Activated CD4-positive, alpha-beta T cell treated with anti-CD3 and anti-CD28 coated beads for 36 hours (primary cell): Measurements from ENCODE around the gene ZNF512. TPM values are rescaled to one million over a fixed set of nuclear protein-coding genes. Genes with fewer than 3 reads are reported as not detected.
A peak's percentile ranks its signal among the peaks of the same experiment; 100 is the strongest.
"Not testable (repeated sequence)": the region's sequence is repeated elsewhere in the genome, so short reads cannot be mapped to it uniquely, and the experiment has no call there.

Experiments used
- ATAC-seq: fragments of 200-7000 bp; cut with Tn5 transposase; one replicate; pipeline ENCODE4 v1.10.0; 2021; ENCODE audit warnings: mild to moderate bottlenecking, moderate library complexity
- CTCF ChIA-PET: fragments of 350-600 bp; sonication (Branson Sonifier 250); formaldehyde crosslinking; loops from one replicate; lab custom pipeline; 2021; ENCODE audit warnings: antibody characterized with exemption; lab: Charles Lee
- POLR2A ChIA-PET: fragments of 350-600 bp; sonication (Branson Sonifier 250); formaldehyde crosslinking; loops from one replicate; lab custom pipeline; 2021; ENCODE audit warnings: antibody characterized with exemption, inconsistent platforms; lab: Charles Lee
- DNase-seq: peaks from one replicate; pipeline ENCODE4 v3.0.0-alpha.2; 2020
- H3K27ac Mint-ChIP-seq: one replicate; pipeline ENCODE4 v1.8.0; 2021; ENCODE audit warnings: mixed read lengths
- H3K27me3 Mint-ChIP-seq: one replicate; pipeline ENCODE4 v1.8.0; 2021; ENCODE audit warnings: mixed read lengths
- H3K36me3 Mint-ChIP-seq: one replicate; pipeline ENCODE4 v1.8.0; 2021; ENCODE audit warnings: low read depth, mixed read lengths
- H3K4me1 Mint-ChIP-seq: one replicate; pipeline ENCODE4 v1.8.0; 2021; ENCODE audit warnings: mixed read lengths
- H3K4me3 Mint-ChIP-seq: one replicate; pipeline ENCODE4 v1.8.0; 2021; ENCODE audit warnings: mild to moderate bottlenecking, moderate library complexity, mixed read lengths
- H3K9me3 Mint-ChIP-seq: one replicate; pipeline ENCODE4 v1.8.0; 2021; ENCODE audit warnings: low read depth, mixed read lengths
- intact Hi-C, 2 experiments: fragments of 100-400 bp; cut with DNase I in 1 of 2; cut with micrococcal nuclease in 1 of 2; formaldehyde crosslinking; loops; one replicate each; pipeline versions ENCODE4 v1.14.2 to v1.15.1; 2022 to 2024; cut with DNase I, micrococcal nuclease
- total RNA-seq, 2 experiments: library from RNA; stranded (reverse); gene quantifications; one replicate each; pipeline ENCODE4 v1.2.3, GENCODE V29; 2021

Gene ZNF512
- total RNA-seq, 2 experiments from 2014 or later: 31.8 to 34.5 TPM

DNA sequence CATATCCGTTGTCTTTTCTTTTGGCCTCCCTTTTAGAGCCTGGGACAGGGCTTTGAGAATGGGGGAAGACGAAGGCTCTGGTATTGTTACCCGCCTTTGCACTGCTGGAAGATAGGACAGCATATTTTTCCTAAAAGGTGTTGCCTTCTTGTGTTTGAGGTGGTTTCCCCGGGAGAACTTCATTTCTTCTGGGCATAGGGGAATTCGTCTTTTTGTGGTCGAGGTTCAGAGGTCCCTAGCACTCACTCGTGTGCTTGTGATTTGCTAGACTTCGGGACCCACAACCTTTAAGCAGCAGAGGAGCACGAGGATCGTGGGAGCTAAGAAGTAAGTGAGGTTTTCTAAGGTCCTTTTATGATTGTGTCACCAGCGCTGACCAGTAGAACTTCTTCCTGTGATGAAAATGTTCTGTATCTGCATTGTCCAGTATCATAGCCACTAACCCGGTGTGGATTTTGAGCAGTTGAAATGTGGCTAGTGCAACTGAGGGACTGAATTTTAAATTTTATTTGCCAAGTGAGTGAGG is 611 bp downstream of the ZNF512 start:
- CTCF ChIA-PET: no interaction called here
- POLR2A ChIA-PET: no interaction called here

DNA sequence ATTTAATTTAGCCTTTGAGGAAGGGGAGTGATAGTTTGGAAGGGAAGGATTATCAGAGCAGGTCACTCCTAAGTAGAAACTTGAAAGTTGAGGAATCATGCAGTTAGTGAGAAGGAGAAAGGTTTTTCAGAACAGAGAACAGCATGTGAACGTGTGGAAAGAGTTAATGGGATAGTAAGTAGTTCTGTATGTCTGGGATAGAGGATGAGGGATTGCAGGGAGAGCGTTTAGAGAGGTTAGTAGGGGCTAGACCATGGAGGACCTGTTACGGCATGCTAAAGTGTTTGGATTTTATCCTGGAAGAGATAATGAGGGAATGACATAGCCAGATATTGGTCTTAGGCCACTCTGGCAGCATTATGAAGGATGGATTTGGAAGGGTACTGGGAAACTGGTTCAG is 1.8 kb downstream of the ZNF512 start:
- intact Hi-C loops: loop anchor here in 1 of 2 experiments (5.0 kb wide), 1 partner anchor 227 kb away; the partner anchor contains the start of gene GTF3C2
- Mint-ChIP-seq H3K4me1 (peaks cover 54% of the 10 kb centered on the region), H3K9me3 (no peaks in the 10 kb centered on the region), H3K27ac (peak overlapping the region; percentile 41), H3K4me3 (peak overlapping the region; percentile 98), H3K27me3 (no peaks in the 10 kb centered on the region), H3K36me3 (peaks cover 43% of the 10 kb centered on the region)
- ATAC-seq (no peak), DNase-seq (no peak)
- POLR2A ChIA-PET: no interaction called here
- CTCF ChIA-PET: interaction anchor here (0.9 to 2.4 kb wide), 3 partner anchors 61 to 99 kb away, joined by 3 to 8 read pairs (median 7); no protein-coding TSS in a partner anchor

More for the DNA sequence above, 611 bp downstream of the ZNF512 start:
- no peak for DNase-seq
- peak; percentile 5 for ATAC-seq
- intact Hi-C loops: loop anchor here (1.0 to 5.0 kb wide), 8 partner anchors 45 to 226 kb away; partner anchors contain the start of genes IFT172 (in 2 of the 2), EIF2B4 (in 1 of the 2), GTF3C2 (in 1 of the 2) and NRBP1 (in 1 of the 2)
- Mint-ChIP-seq H3K4me1 (peaks cover 53% of the 10 kb centered on the region), H3K27ac (peak overlapping the region; percentile 98), H3K4me3 (peak overlapping the region; percentile 98), H3K27me3 (no peaks in the 10 kb centered on the region), H3K36me3 (peaks cover 40% of the 10 kb centered on the region), H3K9me3 (peaks cover 7% of the 10 kb centered on the region)

DNA sequence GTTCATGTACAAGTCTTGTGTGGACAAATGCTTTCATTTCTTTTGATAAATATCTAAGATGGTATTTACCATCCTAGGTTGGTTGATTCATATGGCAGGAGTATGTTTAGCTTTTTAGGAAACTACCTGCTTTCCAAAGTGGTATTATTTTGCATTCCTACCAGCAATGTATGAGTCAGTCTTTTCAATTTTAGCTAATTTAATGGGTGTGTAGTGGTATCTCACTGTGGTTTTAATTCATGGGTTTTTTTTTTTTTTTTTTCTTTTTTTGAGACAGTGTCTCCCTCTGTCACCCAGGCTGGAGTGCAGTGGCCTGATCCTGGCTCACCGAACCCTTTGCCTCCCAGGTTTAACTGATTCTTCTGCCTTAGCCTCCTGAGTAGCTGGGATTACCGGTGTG is 4.2 kb downstream of the ZNF512 start:
- peaks cover 58% of the 10 kb centered on the region for H3K36me3 Mint-ChIP-seq
- ATAC-seq (peak; percentile 33), DNase-seq (peak; percentile 23)
- H3K27me3 Mint-ChIP-seq: no peaks in the 10 kb centered on the region
- peak overlapping the region; percentile 56 for H3K27ac Mint-ChIP-seq
- peaks cover 9% of the 10 kb centered on the region for H3K9me3 Mint-ChIP-seq
- intact Hi-C loops: loop anchor here in 1 of 2 experiments (2.0 kb wide), 1 partner anchor 52 kb away; no protein-coding TSS in a partner anchor
- POLR2A ChIA-PET: no interaction called here
- peak overlapping the region; percentile 9 for H3K4me3 Mint-ChIP-seq
- H3K4me1 Mint-ChIP-seq: peaks cover 56% of the 10 kb centered on the region
- CTCF ChIA-PET: interaction anchor here (0.7 to 2.4 kb wide), 3 partner anchors 10 to 235 kb away, joined by 3 to 8 read pairs (median 6); no protein-coding TSS in a partner anchor

DNA sequence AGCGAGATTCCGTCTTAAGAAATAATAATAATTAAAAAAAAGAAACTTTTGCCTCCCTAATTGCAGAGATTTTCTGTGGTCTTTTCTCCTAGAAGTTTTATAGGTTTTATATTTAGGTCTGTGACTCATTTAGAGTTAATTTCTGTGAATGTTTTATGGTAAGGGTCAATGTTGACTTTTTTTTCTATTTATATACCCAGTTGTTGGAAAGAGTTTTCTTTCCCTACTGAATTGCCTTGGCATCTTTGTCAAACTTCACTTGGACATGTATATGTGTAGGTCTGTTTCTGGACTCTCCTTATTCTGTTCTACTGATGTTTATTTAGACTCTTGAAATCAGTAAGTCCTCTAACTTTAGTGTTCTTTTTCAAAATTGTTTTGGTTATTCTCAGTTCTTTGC is 5.5 kb downstream of the ZNF512 start:
- no peak overlapping the region for H3K4me3 Mint-ChIP-seq
- no peaks in the 10 kb centered on the region for H3K27me3 Mint-ChIP-seq
- POLR2A ChIA-PET: no interaction called here
- no peak for DNase-seq
- peaks cover 55% of the 10 kb centered on the region for H3K4me1 Mint-ChIP-seq
- ATAC-seq: no peak
- peaks cover 12% of the 10 kb centered on the region for H3K9me3 Mint-ChIP-seq
- CTCF ChIA-PET: no interaction called here
- peaks cover 57% of the 10 kb centered on the region for H3K36me3 Mint-ChIP-seq
- H3K27ac Mint-ChIP-seq: no peak overlapping the region
- intact Hi-C loops: no loop called here

DNA sequence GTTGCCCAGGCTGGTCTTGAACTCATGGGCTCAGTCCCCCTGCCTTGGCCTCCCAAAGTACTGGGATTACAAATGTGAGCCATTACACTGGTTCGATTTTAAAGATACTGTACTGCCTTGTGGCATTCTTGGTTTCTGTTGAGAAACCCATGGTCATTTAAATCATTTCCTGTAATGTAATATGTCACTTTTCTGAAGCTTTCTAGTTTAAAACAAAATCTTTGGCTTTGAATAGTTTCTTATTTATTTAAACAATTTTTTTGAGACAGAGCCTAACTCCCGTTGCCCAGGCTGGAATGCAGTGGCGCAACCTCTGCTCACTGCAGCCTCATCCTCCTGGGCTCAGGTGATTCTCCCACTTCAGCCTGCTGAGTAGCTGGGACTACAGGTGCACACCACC is 8.9 kb downstream of the ZNF512 start:
- H3K4me1 Mint-ChIP-seq: peaks cover 36% of the 10 kb centered on the region
- intact Hi-C loops: no loop called here
- ATAC-seq: no peak
- POLR2A ChIA-PET: no interaction called here
- CTCF ChIA-PET: interaction anchor here (0.6 kb wide), 1 partner anchor 125 kb away, joined by 3 read pairs; no protein-coding TSS in a partner anchor
- no peak overlapping the region for H3K4me3 Mint-ChIP-seq
- no peak overlapping the region for H3K27ac Mint-ChIP-seq
- H3K36me3 Mint-ChIP-seq: peaks cover 61% of the 10 kb centered on the region
- no peak for DNase-seq
- H3K27me3 Mint-ChIP-seq: no peaks in the 10 kb centered on the region
- H3K9me3 Mint-ChIP-seq: peaks cover 21% of the 10 kb centered on the region

DNA sequence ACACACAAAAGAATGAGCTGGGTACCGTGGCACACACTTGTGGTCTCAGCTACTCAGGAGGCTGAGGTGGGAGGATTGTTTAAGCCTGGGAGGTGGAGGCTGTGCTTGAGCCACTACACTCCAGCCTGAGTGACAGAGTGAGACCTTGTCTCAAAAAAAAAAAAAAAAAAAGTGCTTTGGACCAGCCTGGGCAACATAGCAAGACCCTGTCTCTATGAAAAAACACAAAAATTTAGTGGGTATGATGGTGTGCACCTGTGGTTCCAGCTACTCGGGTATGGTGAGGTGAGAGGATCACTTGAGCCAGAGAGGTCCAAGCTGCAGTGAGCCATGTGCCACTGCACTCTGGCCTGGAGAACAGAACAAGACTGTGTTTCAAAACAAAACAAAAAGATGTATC is 10.4 kb downstream of the ZNF512 start:
- CTCF ChIA-PET: no interaction called here
- no peak for ATAC-seq
- Mint-ChIP-seq H3K27ac (peak overlapping the region; percentile 3), H3K36me3 (peaks cover 62% of the 10 kb centered on the region), H3K27me3 (no peaks in the 10 kb centered on the region), H3K4me3 (no peak overlapping the region), H3K9me3 (peaks cover 21% of the 10 kb centered on the region), H3K4me1 (peaks cover 36% of the 10 kb centered on the region)
- intact Hi-C loops: no loop called here
- POLR2A ChIA-PET: interaction anchor here (0.6 kb wide), 1 partner anchor 12 kb away, joined by 8 read pairs; no protein-coding TSS in a partner anchor
- DNase-seq: no peak

DNA sequence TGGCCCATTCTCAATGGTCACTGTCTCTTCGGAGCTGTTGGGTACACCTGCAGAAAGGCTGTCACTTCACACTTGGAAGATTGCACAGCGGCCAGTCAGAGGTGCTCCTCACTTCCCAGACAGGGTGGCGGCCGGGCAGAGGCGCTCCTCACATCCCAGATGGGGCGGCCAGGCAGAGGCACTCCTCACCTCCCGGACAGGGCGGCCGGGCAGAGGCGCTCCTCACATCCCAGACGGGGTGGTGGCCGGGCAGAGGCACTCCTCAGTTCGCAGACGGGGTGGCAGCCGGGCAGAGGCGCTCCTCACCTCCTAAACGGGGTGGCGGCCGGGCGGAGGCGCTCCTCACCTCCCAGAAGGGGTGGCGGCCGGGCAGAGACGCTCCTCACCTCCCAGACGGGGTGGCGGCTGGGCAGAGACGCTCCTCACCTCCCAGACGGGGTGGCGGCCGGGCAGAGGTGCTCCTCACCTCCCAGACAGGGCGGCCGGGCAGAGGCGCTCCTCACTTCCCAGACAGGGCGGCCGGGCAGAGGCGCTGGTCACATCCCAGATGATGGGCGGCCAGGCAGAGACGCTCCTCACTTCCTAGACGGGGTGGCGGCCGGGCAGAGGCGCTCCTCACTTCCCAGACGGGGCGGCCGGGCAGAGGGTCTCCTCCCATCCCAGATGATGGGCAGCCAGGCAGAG is 11.3 kb downstream of the ZNF512 start:
- peaks cover 36% of the 10 kb centered on the region for H3K4me1 Mint-ChIP-seq
- intact Hi-C loops, ATAC-seq, CTCF ChIA-PET, H3K27me3 Mint-ChIP-seq, H3K27ac Mint-ChIP-seq, H3K4me3 Mint-ChIP-seq, DNase-seq, POLR2A ChIA-PET: not testable (repeated sequence)
- H3K9me3 Mint-ChIP-seq: peaks cover 21% of the 10 kb centered on the region
- H3K36me3 Mint-ChIP-seq: peaks cover 67% of the 10 kb centered on the region

DNA sequence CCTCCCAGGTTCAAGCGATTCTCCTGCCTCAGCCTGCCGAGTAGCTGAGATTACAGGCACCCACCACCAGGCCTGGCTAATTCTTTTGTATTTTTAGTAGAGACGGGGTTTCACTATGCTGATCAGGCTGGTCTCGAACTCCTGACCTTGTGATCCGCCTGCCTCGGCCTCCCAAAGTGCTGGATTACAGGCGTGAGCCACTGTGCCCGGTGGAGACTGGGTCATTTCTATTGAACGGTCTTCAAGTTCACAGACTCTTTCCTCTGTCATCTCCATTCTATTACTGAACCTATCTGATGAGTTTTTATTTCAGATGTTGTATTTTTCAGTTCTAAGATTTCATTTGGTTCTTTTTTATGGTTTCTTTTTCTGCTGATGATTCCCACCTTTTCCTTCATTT is 12.6 kb downstream of the ZNF512 start:
- DNase-seq, ATAC-seq, H3K4me3 Mint-ChIP-seq, CTCF ChIA-PET, POLR2A ChIA-PET, H3K27me3 Mint-ChIP-seq, intact Hi-C loops: not testable (repeated sequence)
- H3K36me3 Mint-ChIP-seq: peaks cover 65% of the 10 kb centered on the region
- H3K27ac Mint-ChIP-seq: peak overlapping the region; percentile 24
- peaks cover 18% of the 10 kb centered on the region for H3K9me3 Mint-ChIP-seq
- H3K4me1 Mint-ChIP-seq: peaks cover 45% of the 10 kb centered on the region

DNA sequence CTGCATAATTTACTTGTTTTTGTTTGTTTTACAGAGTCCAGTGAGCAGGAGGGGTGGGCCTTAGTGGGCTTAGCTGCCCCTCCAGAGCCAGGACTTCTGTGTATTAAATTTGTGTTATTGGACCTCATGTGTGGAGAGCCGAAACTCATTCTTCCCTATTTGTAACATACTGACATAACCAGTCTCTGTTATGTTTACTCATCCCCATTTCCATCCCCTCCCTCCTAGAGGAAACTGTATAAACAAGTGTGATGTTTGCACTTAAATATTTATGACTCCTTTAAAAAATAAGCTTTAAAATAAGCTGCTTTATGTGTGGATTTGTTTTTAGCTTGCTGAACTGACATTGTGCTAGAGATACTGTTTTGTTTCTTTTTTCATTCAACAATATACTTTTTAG is 13.8 kb downstream of the ZNF512 start:
- H3K9me3 Mint-ChIP-seq: peaks cover 12% of the 10 kb centered on the region
- ChIA-PET POLR2A (no interaction called here), CTCF (interaction anchor here (1.0 to 2.0 kb wide), 3 partner anchors 10 to 86 kb away, joined by 3 to 6 read pairs (median 6); no protein-coding TSS in a partner anchor)
- intact Hi-C loops: no loop called here
- ATAC-seq: no peak
- peaks cover 65% of the 10 kb centered on the region for H3K36me3 Mint-ChIP-seq
- DNase-seq: no peak
- H3K4me3 Mint-ChIP-seq: no peak overlapping the region
- H3K4me1 Mint-ChIP-seq: peaks cover 49% of the 10 kb centered on the region
- peak overlapping the region; percentile 60 for H3K27ac Mint-ChIP-seq
- H3K27me3 Mint-ChIP-seq: no peaks in the 10 kb centered on the region

DNA sequence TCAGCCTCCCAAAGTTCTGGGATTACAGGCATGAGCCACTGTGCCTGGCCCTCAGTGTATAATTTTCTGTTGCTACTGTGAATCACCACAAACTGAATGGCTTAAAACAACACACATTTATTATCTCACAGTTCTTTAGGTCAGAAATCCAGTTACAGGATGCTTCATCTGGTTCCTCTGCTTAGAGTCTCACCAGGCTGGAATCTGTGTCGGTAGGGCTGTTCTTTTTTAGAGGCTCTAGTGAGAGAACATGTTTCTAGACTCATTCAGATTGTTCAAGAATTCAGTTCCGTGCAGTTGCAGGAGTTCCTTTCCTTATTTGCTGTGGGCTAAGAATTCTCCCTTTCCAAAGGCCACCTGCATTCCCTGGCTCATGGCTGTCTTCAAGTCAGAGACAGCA is 23.8 kb downstream of the ZNF512 start:
- no peak for DNase-seq
- ChIA-PET POLR2A (no interaction called here), CTCF (no interaction called here)
- no peak overlapping the region for H3K4me3 Mint-ChIP-seq
- H3K27ac Mint-ChIP-seq: no peak overlapping the region
- H3K9me3 Mint-ChIP-seq: no peaks in the 10 kb centered on the region
- peaks cover 46% of the 10 kb centered on the region for H3K36me3 Mint-ChIP-seq
- peaks cover 4% of the 10 kb centered on the region for H3K4me1 Mint-ChIP-seq
- intact Hi-C loops: no loop called here
- no peaks in the 10 kb centered on the region for H3K27me3 Mint-ChIP-seq
- ATAC-seq: no peak

DNA sequence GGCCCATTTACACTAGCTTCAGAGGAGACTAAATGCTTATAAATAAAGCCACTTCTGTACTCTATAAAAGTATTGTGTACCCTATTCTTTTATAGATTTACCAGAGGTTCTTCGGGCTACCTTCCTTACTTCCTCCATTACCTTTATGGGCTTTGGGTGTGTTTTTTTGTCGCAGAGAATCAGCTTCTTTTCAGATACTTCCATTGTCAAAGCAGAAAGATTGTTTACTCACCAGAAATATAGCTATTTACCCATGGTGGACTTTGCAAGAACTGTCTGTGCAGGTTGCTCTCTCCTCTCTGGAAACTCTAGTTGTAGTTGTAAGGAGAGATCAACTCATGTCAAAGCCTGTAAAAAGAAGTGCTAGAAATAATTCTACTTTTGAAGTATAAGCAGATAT is 31.1 kb downstream of the ZNF512 start:
- no peak overlapping the region for H3K27ac Mint-ChIP-seq
- DNase-seq (no peak), ATAC-seq (no peak)
- H3K4me3 Mint-ChIP-seq: no peak overlapping the region
- ChIA-PET CTCF (interaction anchor here (0.7 to 1.6 kb wide), 5 partner anchors 9 to 69 kb away, joined by 3 read pairs; partner anchors contain the start of genes CCDC121 and GPN1), POLR2A (interaction anchor here (0.5 to 0.7 kb wide), 2 partner anchors 68 to 211 kb away, joined by 3 to 8 read pairs; no protein-coding TSS in a partner anchor)
- H3K9me3 Mint-ChIP-seq: no peaks in the 10 kb centered on the region
- peaks cover 50% of the 10 kb centered on the region for H3K36me3 Mint-ChIP-seq
- intact Hi-C loops: no loop called here
- H3K27me3 Mint-ChIP-seq: no peaks in the 10 kb centered on the region
- H3K4me1 Mint-ChIP-seq: no peaks in the 10 kb centered on the region
